ENCODE measurements around the gene SNX1. TPM values are rescaled to one million over a fixed set of nuclear protein-coding genes. Genes with fewer than 3 reads are reported as not detected.

SNX1 gene
- total and polyA plus RNA-seq, 2 of the 13 experiments (the other 11 are each of a cell fraction or from before 2014, with no cell fraction given) = 29.3 to 60.1 TPM

GRCh38 chr15:64162478-64162868 lies 66.7 kb downstream of the SNX1 start (continued):
- 0 out of 2 replicates have a peak, but pooled peaks have one; percentile 14 for TF ChIP-seq ZBTB49 (CRISPR knock-in tag; IDR thresholded peaks at IDR 0.05; ENCODE audit: borderline replicate concordance)
- TF ChIP-seq TBX3 (IDR thresholded peaks at IDR 0.05; ENCODE audit: borderline replicate concordance) = no peak
- TF ChIP-seq THAP7 (CRISPR knock-in tag; IDR thresholded peaks at IDR 0.05) = 0 out of 2 replicates have a peak, but pooled peaks have one; percentile 0
- no peak for TF ChIP-seq WIZ (CRISPR knock-in tag; IDR thresholded peaks at IDR 0.05)
- 0 out of 2 replicates have a peak, but pooled peaks have one; percentile 20 for TF ChIP-seq ZNF782 (CRISPR knock-in tag; IDR thresholded peaks at IDR 0.05; ENCODE audit: borderline replicate concordance)
- 0 out of 2 replicates have a peak, but pooled peaks have one; percentile 67 for TF ChIP-seq ZNF891 (CRISPR knock-in tag; IDR thresholded peaks at IDR 0.05)
- no peak for TF ChIP-seq FOXA3 (CRISPR knock-in tag; IDR thresholded peaks at IDR 0.05)
- peak; percentile 58; the same call in 1 of the 2 replicates for TF ChIP-seq RELA (CRISPR knock-in tag; IDR thresholded peaks at IDR 0.05)
- 0 out of 2 replicates have a peak, but pooled peaks have one; percentile 29 for TF ChIP-seq ARHGAP35 (CRISPR knock-in tag; IDR thresholded peaks at IDR 0.05; ENCODE audit: borderline replicate concordance)
- peak; percentile 43; the same call in 1 of the 2 replicates for TF ChIP-seq NRL (CRISPR knock-in tag; IDR thresholded peaks at IDR 0.05; ENCODE audit: borderline replicate concordance)
- TF ChIP-seq MEF2D (CRISPR knock-in tag; IDR thresholded peaks at IDR 0.05) = no peak
- 0 out of 2 replicates have a peak, but pooled peaks have one; percentile 12 for TF ChIP-seq ZNF12 (CRISPR knock-in tag; IDR thresholded peaks at IDR 0.05)
- peak; percentile 54; the same call in 1 of the 2 replicates for TF ChIP-seq ZNF280B (CRISPR knock-in tag; IDR thresholded peaks at IDR 0.05; ENCODE audit: borderline replicate concordance)
- peak; percentile 16 for TF ChIP-seq ZEB1 (IDR thresholded peaks at IDR 0.05; ENCODE audit: insufficient replicate concordance, low read depth)
- no peak for TF ChIP-seq HNF1A (IDR thresholded peaks at IDR 0.05; ENCODE audit: low read depth)
- TF ChIP-seq HNF1A (CRISPR knock-in tag; IDR thresholded peaks at IDR 0.05; ENCODE audit: borderline replicate concordance) = no peak
- no peak for TF ChIP-seq THAP11 (CRISPR knock-in tag; IDR thresholded peaks at IDR 0.05)

Measured in HepG2 (cell line).